Stomach (tissue), 9 donors: Measurements from ENCODE around the gene GATM. TPM values are rescaled to one million over a fixed set of nuclear protein-coding genes. Genes with fewer than 3 reads are reported as not detected.
A peak's percentile ranks its signal among the peaks of the same experiment; 100 is the strongest.

Source experiments
- DNase-seq, 2 donors: peaks; one replicate each; pipeline versions ENCODE4 v3.0.0 to v3.0.0-alpha.2; 2013 to 2019
- H3K27ac ChIP-seq, 5 donors: fragments of 200-600 bp in 4 of 5; sonication (generic) in 4 of 5; one replicate each; pipeline ENCODE4 v1.5.1; 2013 to 2019; ENCODE audit warnings: mild to moderate bottlenecking in 1 of 5, moderate library complexity in 1 of 5
- H3K27me3 ChIP-seq, 3 donors: fragments of 200-600 bp; sonication (generic); one replicate each; pipeline ENCODE4 v1.5.1; 2017 to 2019; ENCODE audit warnings: mixed run types in 1 of 3
- H3K36me3 ChIP-seq, 4 donors: fragments of 200-600 bp; sonication (generic); 1 replicate in 3 of 4; 2 replicates in 1 of 4; pipeline ENCODE4 v1.5.1; 2016 to 2019
- H3K4me1 ChIP-seq, 4 donors: fragments of 200-600 bp; sonication (generic); one replicate each; pipeline ENCODE4 v1.5.1; 2016 to 2019
- H3K4me3 ChIP-seq, 4 donors: fragments of 200-600 bp; sonication (generic) in 3 of 4; one replicate each; pipeline ENCODE4 v1.5.1; 2016 to 2019; ENCODE audit warnings: mild to moderate bottlenecking in 1 of 4
- H3K9me3 ChIP-seq, 4 donors: fragments of 200-600 bp; sonication (generic); one replicate each; pipeline ENCODE4 v1.5.1; 2016 to 2019
- CTCF ChIP-seq, 7 experiments: fragments of 450-650 bp in 4 of 7; fragments of 200-600 bp in 3 of 7; sonication (generic) in 3 of 7; IDR thresholded peaks; one replicate each; pipeline ENCODE4 v1.5.1; 2016 to 2019; ENCODE audit warnings: antibody characterized with exemption in 7 of 7, control low read depth in 2 of 7, mild to moderate bottlenecking in 1 of 7
- EP300 ChIP-seq: sonication (generic); formaldehyde crosslinking; IDR thresholded peaks from one replicate; pipeline ENCODE4 v1.6.1; 2017; ENCODE audit warnings: antibody characterized with exemption
- POLR2A ChIP-seq, 4 donors: fragments of 450-650 bp; IDR thresholded peaks; one replicate each; pipeline ENCODE4 v1.6.1; 2016; ENCODE audit warnings: antibody characterized with exemption in 4 of 4, control low read depth in 2 of 4, mild to moderate bottlenecking in 1 of 4, moderate library complexity in 1 of 4
- POLR2AphosphoS5 ChIP-seq, 3 donors: sonication (generic); formaldehyde crosslinking; IDR thresholded peaks; one replicate each; pipeline ENCODE4 v1.6.1; 2016; ENCODE audit warnings: antibody characterized with exemption in 3 of 3
- WGBS, 5 donors: extraction: QIAGEN DNeasy Blood & Tissue Kit in 3 of 5; methylation state at CpG; one replicate each; pipeline versions ENCODE4 v1.1.5 to v1.1.7; 2013 to 2018; 5-methylcytosine and 5-hydroxymethylcytosine counted together
- intact Hi-C: fragments of 100-400 bp; cut with DNase I; formaldehyde crosslinking; loops from one replicate; pipeline ENCODE4 v1.15.1; 2023; ENCODE audit warnings: low total_unique reads
- polyA plus RNA-seq, 3 donors: library from polyadenylated mRNA; stranded (reverse); fragments of 200-250 nt; gene quantifications; one replicate each; pipeline ENCODE4 v1.2.3, GENCODE V29; 2013
- total RNA-seq, 5 donors: library from RNA; depleted of rRNA; stranded (reverse); fragments of >200 nt; gene quantifications; one replicate each; pipeline versions ENCODE4 v1.1.0 to v1.2.3, GENCODE V29; 2014 to 2016
- donor health status: healthy with polysubstance abuse.
- donor health status: Bipolar disorder and iron deficiency.
- donor health status: healthy.

Gene GATM
- total and polyA plus RNA-seq, 8 donors, result 22.6 to 110 (median 53.1) TPM

- Histone ChIP-seq H3K4me1 (peaks cover 11 to 37% (median 20%) of the 10 kb centered on the region in 4 donors), H3K27me3 (no peaks in the 10 kb centered on the region), H3K9me3 (no peaks in the 10 kb centered on the region), H3K36me3 (no peaks in the 10 kb centered on the region), H3K4me3 (no peak overlapping the region), H3K27ac (no peak overlapping the region)
- no peak for DNase-seq
- 59 to 69% (median 61%) methylated on average over 3 of the region's 3 CpGs for WGBS, 5 donors
- intact Hi-C loops, result no loop called here
- TF ChIP-seq CTCF (IDR thresholded peaks at IDR 0.05) (no peak), POLR2AphosphoS5 (IDR thresholded peaks at IDR 0.05) (no peak), EP300 (no peak), POLR2A (IDR thresholded peaks at IDR 0.05) (no peak)
Measured at GRCh38 chr15:45340429-45340828, 37.9 kb downstream of the GATM start.

GRCh38 chr15:45338417-45338816 is 39.9 kb downstream of the GATM start:
- 25 to 51% (median 36%) methylated on average over 3 of the region's 3 CpGs for WGBS, 5 donors
- peak in 1 of 2 donors; percentile 26 for DNase-seq
- intact Hi-C loops, result no loop called here

GRCh38 chr15:45337224-45337623 is 41.1 kb downstream of the GATM start:
- Histone ChIP-seq H3K4me1 (peaks cover 25 to 44% (median 34%) of the 10 kb centered on the region in 4 donors), H3K27me3 (no peaks in the 10 kb centered on the region), H3K9me3 (no peaks in the 10 kb centered on the region), H3K27ac (peak overlapping the region in 4 of 5 donors; percentile 3 to 61 (median 46)), H3K4me3 (no peak overlapping the region), H3K36me3 (no peaks in the 10 kb centered on the region)
- intact Hi-C loops, result no loop called here
- DNase-seq, result no peak
- 23 to 59% (median 46%) methylated on average over 1 of the region's 1 CpG for WGBS, 5 donors
- TF ChIP-seq CTCF (IDR thresholded peaks at IDR 0.05), result no peak

More at GRCh38 chr15:45338417-45338816, 39.9 kb downstream of the GATM start:
- Histone ChIP-seq H3K36me3 (no peaks in the 10 kb centered on the region), H3K4me1 (peaks cover 17 to 33% (median 26%) of the 10 kb centered on the region in 4 donors), H3K9me3 (no peaks in the 10 kb centered on the region), H3K27ac (peak overlapping the region in 1 of 5 donors; percentile 61), H3K4me3 (no peak overlapping the region), H3K27me3 (no peaks in the 10 kb centered on the region)
- TF ChIP-seq CTCF (IDR thresholded peaks at IDR 0.05), result no peak
- TF ChIP-seq POLR2AphosphoS5 (IDR thresholded peaks at IDR 0.05), result peak in 2 of 3 donors; percentile 59 to 80

DNA sequence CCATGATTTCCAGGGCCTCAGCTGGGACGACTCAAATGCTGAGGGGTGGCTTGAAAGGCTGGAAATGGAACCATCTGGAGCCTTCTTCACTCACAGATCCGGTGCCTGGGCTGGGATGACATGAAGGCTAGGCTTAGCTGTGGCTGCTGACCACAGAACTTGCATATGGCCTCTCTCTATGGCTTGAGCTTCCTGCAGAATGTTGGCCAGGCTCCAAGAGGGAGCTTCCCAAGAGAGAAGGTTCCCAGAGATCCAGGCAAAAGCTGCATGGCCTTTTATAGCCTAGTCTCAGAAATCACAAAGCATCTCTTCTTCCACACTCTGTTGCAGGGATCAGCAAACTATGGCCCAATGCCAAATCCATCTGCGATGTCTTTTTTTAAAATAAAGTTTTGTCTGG is 44.8 kb downstream of the GATM start:
- peak overlapping the region in 4 of 5 donors; percentile 11 to 71 (median 37) for H3K27ac ChIP-seq
- WGBS, 5 donors, result 16 to 37% (median 25%) methylated on average over 3 of the region's 3 CpGs
- peak; percentile 47 to 86 for DNase-seq
- no peak overlapping the region for H3K4me3 ChIP-seq
- TF ChIP-seq EP300, result no peak
- no peak for TF ChIP-seq POLR2A (IDR thresholded peaks at IDR 0.05)
- TF ChIP-seq POLR2AphosphoS5 (IDR thresholded peaks at IDR 0.05), result no peak
- TF ChIP-seq CTCF (IDR thresholded peaks at IDR 0.05), result no peak
- H3K27me3 ChIP-seq, result no peaks in the 10 kb centered on the region
- H3K4me1 ChIP-seq, result peaks cover 18 to 43% (median 33%) of the 10 kb centered on the region in 4 donors
- H3K36me3 ChIP-seq, result no peaks in the 10 kb centered on the region
- intact Hi-C loops, result no loop called here
- no peaks in the 10 kb centered on the region for H3K9me3 ChIP-seq
